Measurements from ENCODE around the gene THBS1.

THBS1 gene

GRCh38 chr15:39574427-39574826 lies 6.5 kb upstream of the THBS1 start:
- no peak for DNase-seq

- no peak for DNase-seq
Measured at GRCh38 chr15:39575180-39575579, 5.7 kb upstream of the THBS1 start.

GRCh38 chr15:39578851-39579486 lies 1.9 kb upstream of the THBS1 start:
- DNase-seq: no peak

- DNase-seq: no peak
Measured at GRCh38 chr15:39579487-39580116, 1.3 kb upstream of the THBS1 start.

- peak; percentile 80 to 89 for DNase-seq
Measured at GRCh38 chr15:39580117-39580484, 778 bp upstream of the THBS1 start.

- no peak for DNase-seq
Measured at GRCh38 chr15:39581242-39581792, 438 bp downstream of the THBS1 start.

- DNase-seq: no peak
Measured at GRCh38 chr15:39581793-39582285, 960 bp downstream of the THBS1 start.

- DNase-seq: no peak
Measured at GRCh38 chr15:39582286-39582976, 1.6 kb downstream of the THBS1 start.

GRCh38 chr15:39582977-39583595 lies 2.2 kb downstream of the THBS1 start:
- no peak for DNase-seq

- DNase-seq: peak in 1 of 2 donors; percentile 35
Measured at GRCh38 chr15:39583596-39584265, 2.9 kb downstream of the THBS1 start.

GRCh38 chr15:39584266-39584659 lies 3.4 kb downstream of the THBS1 start:
- DNase-seq: no peak

GRCh38 chr15:39584662-39585388 lies 3.9 kb downstream of the THBS1 start:
- no peak for DNase-seq

- no peak for DNase-seq
Measured at GRCh38 chr15:39585389-39585841, 4.5 kb downstream of the THBS1 start.

- DNase-seq: no peak
Measured at GRCh38 chr15:39585871-39586301, 5.0 kb downstream of the THBS1 start.

- no peak for DNase-seq
Measured at GRCh38 chr15:39586387-39587095, 5.7 kb downstream of the THBS1 start.

GRCh38 chr15:39587096-39587721 lies 6.3 kb downstream of the THBS1 start:
- DNase-seq: no peak

- no peak for DNase-seq
Measured at GRCh38 chr15:39587731-39588530, 7.1 kb downstream of the THBS1 start.

GRCh38 chr15:39588531-39589192 lies 7.8 kb downstream of the THBS1 start:
- no peak for DNase-seq

GRCh38 chr15:39589193-39589814 lies 8.4 kb downstream of the THBS1 start:
- no peak for DNase-seq
